Measurements from ENCODE around the gene C18orf32.
A peak's percentile ranks its signal among the peaks of the same experiment; 100 is the strongest.

The C18orf32 gene

GRCh38 chr18:49486134-49486533 is 900 bp downstream of the C18orf32 start:
- Histone ChIP-seq H3K36me3 (replicated peaks; ENCODE audit: low read depth, low read length) (peaks cover 54% of the 10 kb centered on the region), H3K4me2 (ENCODE audit: low read length) (peak overlapping the region; percentile 87), H3K79me2 (ENCODE audit: low read length) (peaks cover 45% of the 10 kb centered on the region), H3K9me3 (ENCODE audit: insufficient read depth, low read length) (no peaks in the 10 kb centered on the region), H3K9ac (ENCODE audit: low read length) (peak overlapping the region; percentile 69), H4K20me1 (ENCODE audit: insufficient read depth, low read length) (peaks cover 33% of the 10 kb centered on the region), H3K4me3 (ENCODE audit: low read length) (peak overlapping the region; percentile 78), H3K27ac (ENCODE audit: low read length) (peak overlapping the region; percentile 79), H3K27me3 (ENCODE audit: low read depth, low read length) (no peaks in the 10 kb centered on the region), H2AFZ (ENCODE audit: low read depth, low read length) (no peak overlapping the region), H3K4me1 (ENCODE audit: low read length) (peaks cover 49% of the 10 kb centered on the region)
- no peak for TF ChIP-seq EZH2phosphoT487 (IDR thresholded peaks at IDR 0.05; ENCODE audit: low read depth)
- TF ChIP-seq, protein P1, sequence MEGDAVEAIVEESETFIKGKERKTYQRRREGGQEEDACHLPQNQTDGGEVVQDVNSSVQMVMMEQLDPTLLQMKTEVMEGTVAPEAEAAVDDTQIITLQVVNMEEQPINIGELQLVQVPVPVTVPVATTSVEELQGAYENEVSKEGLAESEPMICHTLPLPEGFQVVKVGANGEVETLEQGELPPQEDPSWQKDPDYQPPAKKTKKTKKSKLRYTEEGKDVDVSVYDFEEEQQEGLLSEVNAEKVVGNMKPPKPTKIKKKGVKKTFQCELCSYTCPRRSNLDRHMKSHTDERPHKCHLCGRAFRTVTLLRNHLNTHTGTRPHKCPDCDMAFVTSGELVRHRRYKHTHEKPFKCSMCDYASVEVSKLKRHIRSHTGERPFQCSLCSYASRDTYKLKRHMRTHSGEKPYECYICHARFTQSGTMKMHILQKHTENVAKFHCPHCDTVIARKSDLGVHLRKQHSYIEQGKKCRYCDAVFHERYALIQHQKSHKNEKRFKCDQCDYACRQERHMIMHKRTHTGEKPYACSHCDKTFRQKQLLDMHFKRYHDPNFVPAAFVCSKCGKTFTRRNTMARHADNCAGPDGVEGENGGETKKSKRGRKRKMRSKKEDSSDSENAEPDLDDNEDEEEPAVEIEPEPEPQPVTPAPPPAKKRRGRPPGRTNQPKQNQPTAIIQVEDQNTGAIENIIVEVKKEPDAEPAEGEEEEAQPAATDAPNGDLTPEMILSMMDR (IDR thresholded peaks at IDR 0.05; ENCODE audit: low read depth, low read length), result no peak

- H3K36me3 ChIP-seq (replicated peaks; ENCODE audit: low read depth, low read length), result peaks cover 48% of the 10 kb centered on the region
- no peaks in the 10 kb centered on the region for H3K9me3 ChIP-seq (ENCODE audit: insufficient read depth, low read length)
- H4K20me1 ChIP-seq (ENCODE audit: insufficient read depth, low read length), result peaks cover 7% of the 10 kb centered on the region; the same call in 1 of the 2 replicates
- no peak overlapping the region for H3K9ac ChIP-seq (ENCODE audit: low read length)
- peaks cover 22% of the 10 kb centered on the region for H3K4me1 ChIP-seq (ENCODE audit: low read length)
- H3K4me2 ChIP-seq (ENCODE audit: low read length), result no peak overlapping the region
- TF ChIP-seq EZH2phosphoT487 (IDR thresholded peaks at IDR 0.05; ENCODE audit: low read depth), result no peak
- TF ChIP-seq, protein P1 (IDR thresholded peaks at IDR 0.05; ENCODE audit: low read depth, low read length), result no peak
- no peak overlapping the region for H3K4me3 ChIP-seq (ENCODE audit: low read length)
- peaks cover 25% of the 10 kb centered on the region for H3K79me2 ChIP-seq (ENCODE audit: low read length)
- no peak overlapping the region for H3K27ac ChIP-seq (ENCODE audit: low read length)
- H3K27me3 ChIP-seq (ENCODE audit: low read depth, low read length), result no peaks in the 10 kb centered on the region
- H2AFZ ChIP-seq (ENCODE audit: low read depth, low read length), result no peak overlapping the region
These were observed 3.8 kb downstream of the C18orf32 start for GRCh38 chr18:49483198-49483597.

- no peaks in the 10 kb centered on the region for H4K20me1 ChIP-seq (ENCODE audit: insufficient read depth, low read length)
- H3K36me3 ChIP-seq (replicated peaks; ENCODE audit: low read depth, low read length), result peaks cover 44% of the 10 kb centered on the region
- peaks cover 25% of the 10 kb centered on the region for H3K79me2 ChIP-seq (ENCODE audit: low read length)
- no peak overlapping the region for H3K4me3 ChIP-seq (ENCODE audit: low read length)
- no peak for TF ChIP-seq EZH2phosphoT487 (IDR thresholded peaks at IDR 0.05; ENCODE audit: low read depth)
- TF ChIP-seq, protein P1 (IDR thresholded peaks at IDR 0.05; ENCODE audit: low read depth, low read length), result no peak
- H3K9ac ChIP-seq (ENCODE audit: low read length), result no peak overlapping the region
- peaks cover 19% of the 10 kb centered on the region for H3K4me1 ChIP-seq (ENCODE audit: low read length)
- no peaks in the 10 kb centered on the region for H3K9me3 ChIP-seq (ENCODE audit: insufficient read depth, low read length)
- no peak overlapping the region for H3K4me2 ChIP-seq (ENCODE audit: low read length)
- H2AFZ ChIP-seq (ENCODE audit: low read depth, low read length), result no peak overlapping the region
- no peaks in the 10 kb centered on the region for H3K27me3 ChIP-seq (ENCODE audit: low read depth, low read length)
- no peak overlapping the region for H3K27ac ChIP-seq (ENCODE audit: low read length)
These were observed 5.1 kb downstream of the C18orf32 start for GRCh38 chr18:49481907-49482306.

DNA sequence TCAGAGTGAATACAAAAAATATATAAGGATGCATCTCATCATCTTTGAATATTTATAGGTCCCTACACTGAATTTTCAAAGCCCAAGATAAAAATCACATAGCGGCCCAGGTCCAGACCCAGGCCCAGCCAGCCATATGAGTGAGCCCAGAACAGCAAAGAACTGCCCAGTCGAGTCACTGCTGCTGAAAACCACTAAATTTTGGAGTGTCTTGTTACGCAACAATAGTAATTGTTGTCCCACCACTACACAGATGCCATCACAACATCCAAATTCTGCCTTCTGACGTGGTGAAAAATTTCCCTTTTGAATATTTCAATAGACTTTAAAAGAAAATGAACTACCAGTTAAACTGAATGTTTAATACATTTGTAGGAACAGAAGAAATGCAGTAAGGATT is 5.7 kb downstream of the C18orf32 start:
- Histone ChIP-seq H3K4me3 (ENCODE audit: low read length) (no peak overlapping the region), H3K4me1 (ENCODE audit: low read length) (peaks cover 24% of the 10 kb centered on the region), H3K9ac (ENCODE audit: low read length) (no peak overlapping the region), H3K36me3 (replicated peaks; ENCODE audit: low read depth, low read length) (peaks cover 44% of the 10 kb centered on the region), H2AFZ (ENCODE audit: low read depth, low read length) (no peak overlapping the region), H3K27ac (ENCODE audit: low read length) (no peak overlapping the region), H3K27me3 (ENCODE audit: low read depth, low read length) (no peaks in the 10 kb centered on the region), H3K4me2 (ENCODE audit: low read length) (no peak overlapping the region), H3K9me3 (ENCODE audit: insufficient read depth, low read length) (no peaks in the 10 kb centered on the region), H3K79me2 (ENCODE audit: low read length) (peaks cover 20% of the 10 kb centered on the region), H4K20me1 (ENCODE audit: insufficient read depth, low read length) (no peaks in the 10 kb centered on the region)
- TF ChIP-seq, protein P1 (IDR thresholded peaks at IDR 0.05; ENCODE audit: low read depth, low read length), result no peak
- no peak for TF ChIP-seq EZH2phosphoT487 (IDR thresholded peaks at IDR 0.05; ENCODE audit: low read depth)
